ENCODE data around the gene NAALADL1.
"Not testable (repeated sequence)": the region's sequence is repeated elsewhere in the genome, so short reads cannot be mapped to it uniquely, and the experiment has no call there.

Gene NAALADL1

GRCh38 chr11:65032216-65032615 is 26.1 kb downstream of the NAALADL1 start:
- TF ChIP-seq, protein P1, sequence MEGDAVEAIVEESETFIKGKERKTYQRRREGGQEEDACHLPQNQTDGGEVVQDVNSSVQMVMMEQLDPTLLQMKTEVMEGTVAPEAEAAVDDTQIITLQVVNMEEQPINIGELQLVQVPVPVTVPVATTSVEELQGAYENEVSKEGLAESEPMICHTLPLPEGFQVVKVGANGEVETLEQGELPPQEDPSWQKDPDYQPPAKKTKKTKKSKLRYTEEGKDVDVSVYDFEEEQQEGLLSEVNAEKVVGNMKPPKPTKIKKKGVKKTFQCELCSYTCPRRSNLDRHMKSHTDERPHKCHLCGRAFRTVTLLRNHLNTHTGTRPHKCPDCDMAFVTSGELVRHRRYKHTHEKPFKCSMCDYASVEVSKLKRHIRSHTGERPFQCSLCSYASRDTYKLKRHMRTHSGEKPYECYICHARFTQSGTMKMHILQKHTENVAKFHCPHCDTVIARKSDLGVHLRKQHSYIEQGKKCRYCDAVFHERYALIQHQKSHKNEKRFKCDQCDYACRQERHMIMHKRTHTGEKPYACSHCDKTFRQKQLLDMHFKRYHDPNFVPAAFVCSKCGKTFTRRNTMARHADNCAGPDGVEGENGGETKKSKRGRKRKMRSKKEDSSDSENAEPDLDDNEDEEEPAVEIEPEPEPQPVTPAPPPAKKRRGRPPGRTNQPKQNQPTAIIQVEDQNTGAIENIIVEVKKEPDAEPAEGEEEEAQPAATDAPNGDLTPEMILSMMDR (IDR thresholded peaks at IDR 0.05) = no peak
- Histone ChIP-seq H3K4me1 (ENCODE audit: control insufficient read depth in 1 of 2, insufficient read depth in 1 of 2, low read depth in 1 of 2, low read length in 1 of 2) (peaks cover 13 to 16% of the 10 kb centered on the region in 2 experiments), H3K4me3 (ENCODE audit: low read depth in 1 of 2, low read length in 1 of 2) (no peak overlapping the region), H3K27ac (no peak overlapping the region), H3K36me3 (peaks cover 45% of the 10 kb centered on the region), H3K27me3 (no peaks in the 10 kb centered on the region), H3K9me3 (no peaks in the 10 kb centered on the region)

GRCh38 chr11:65027213-65028067 is 30.9 kb downstream of the NAALADL1 start, which contains the start of gene SNX15:
SNX15 (plus strand) TSS chr11:65027439; CDS start chr11:65027538, 99 bp downstream.
- peak within 1 kb of the TSS; percentile 86 for H3K27ac ChIP-seq
- H3K4me1 ChIP-seq (ENCODE audit: control insufficient read depth in 1 of 2, insufficient read depth in 1 of 2, low read depth in 1 of 2, low read length in 1 of 2) = peaks cover 24 to 27% of the 10 kb centered on the region in 2 experiments
- H3K27me3 ChIP-seq = no peaks in the 10 kb centered on the region
- H3K4me3 ChIP-seq (ENCODE audit: low read depth in 1 of 2, low read length in 1 of 2) = peak within 1 kb of the TSS; percentile 80 to 82
- TF ChIP-seq, protein P1 (IDR thresholded peaks at IDR 0.05) = peak; percentile 75
- peaks cover 5% of the 10 kb centered on the region for H3K36me3 ChIP-seq
- H3K9me3 ChIP-seq = no peaks in the 10 kb centered on the region

DNA sequence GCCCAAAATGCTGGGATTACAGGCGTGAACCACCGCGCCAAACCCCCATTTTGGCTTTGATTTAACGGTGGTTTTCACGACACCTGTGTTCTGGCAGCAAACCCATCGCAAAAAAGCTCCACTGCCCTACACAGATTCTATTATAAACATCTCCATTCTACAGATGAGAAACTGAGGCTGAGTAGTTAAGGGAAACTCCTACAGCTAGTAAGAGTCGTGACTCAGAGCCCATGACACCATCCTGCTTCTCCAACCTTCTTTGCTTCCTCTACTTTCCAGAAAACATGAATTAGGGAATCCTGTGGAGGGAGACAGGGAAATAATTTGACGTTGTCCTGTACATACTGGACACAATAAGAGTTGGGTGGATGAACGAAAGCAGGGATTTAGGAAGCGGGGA is 31.5 kb downstream of the NAALADL1 start:
- Histone ChIP-seq H3K9me3 (no peaks in the 10 kb centered on the region), H3K36me3 (no peaks in the 10 kb centered on the region), H3K27ac (peak overlapping the region; percentile 86), H3K4me3 (ENCODE audit: low read depth in 1 of 2, low read length in 1 of 2) (peak overlapping the region; percentile 80 to 82), H3K27me3 (no peaks in the 10 kb centered on the region), H3K4me1 (ENCODE audit: control insufficient read depth in 1 of 2, insufficient read depth in 1 of 2, low read depth in 1 of 2, low read length in 1 of 2) (peaks cover 30 to 33% of the 10 kb centered on the region in 2 experiments)
- TF ChIP-seq, protein P1 (IDR thresholded peaks at IDR 0.05) = no peak

- H3K9me3 ChIP-seq; H3K27me3 ChIP-seq; H3K4me3 ChIP-seq (ENCODE audit: low read depth in 1 of 2, low read length in 1 of 2); H3K27ac ChIP-seq: not testable (repeated sequence)
- Histone ChIP-seq H3K4me1 (ENCODE audit: control insufficient read depth in 1 of 2, insufficient read depth in 1 of 2, low read depth in 1 of 2, low read length in 1 of 2) (peaks cover 40 to 41% of the 10 kb centered on the region in 2 experiments), H3K36me3 (peaks cover 10% of the 10 kb centered on the region)
Observed at GRCh38 chr11:65023502-65023901, 34.9 kb downstream of the NAALADL1 start.

- Histone ChIP-seq H3K4me1 (ENCODE audit: control insufficient read depth in 1 of 2, insufficient read depth in 1 of 2, low read depth in 1 of 2, low read length in 1 of 2) (peaks cover 22 to 25% of the 10 kb centered on the region in 2 experiments), H3K36me3 (peaks cover 14% of the 10 kb centered on the region), H3K27me3 (no peaks in the 10 kb centered on the region), H3K4me3 (ENCODE audit: low read depth in 1 of 2, low read length in 1 of 2) (no peak overlapping the region), H3K27ac (peak overlapping the region; percentile 15), H3K9me3 (no peaks in the 10 kb centered on the region)
- TF ChIP-seq, protein P1 (IDR thresholded peaks at IDR 0.05) = no peak
Observed at GRCh38 chr11:65021509-65021908, 36.8 kb downstream of the NAALADL1 start.

DNA sequence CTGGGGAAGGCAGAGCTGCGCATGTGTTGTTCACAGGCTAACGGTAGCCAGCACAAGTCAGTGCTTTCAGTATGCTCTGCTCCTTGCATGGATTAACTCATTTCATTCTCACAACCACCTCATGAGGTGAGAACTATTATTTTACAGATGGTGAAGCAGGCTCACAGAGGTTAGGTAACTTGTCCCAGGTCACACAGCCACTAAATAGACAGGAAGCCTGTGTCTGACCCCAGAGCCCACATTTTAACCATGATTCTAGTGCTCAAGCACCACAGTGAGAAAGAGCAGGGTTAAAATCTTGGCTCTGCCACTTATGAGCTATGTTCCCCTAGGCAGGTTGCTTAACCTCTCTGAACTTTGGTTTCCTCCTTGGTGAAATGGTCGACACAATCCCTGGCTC is 37.4 kb downstream of the NAALADL1 start:
- H3K27me3 ChIP-seq = no peaks in the 10 kb centered on the region
- H3K4me1 ChIP-seq (ENCODE audit: control insufficient read depth in 1 of 2, insufficient read depth in 1 of 2, low read depth in 1 of 2, low read length in 1 of 2) = peaks cover 22 to 25% of the 10 kb centered on the region in 2 experiments
- H3K27ac ChIP-seq = no peak overlapping the region
- no peaks in the 10 kb centered on the region for H3K9me3 ChIP-seq
- TF ChIP-seq, protein P1 (IDR thresholded peaks at IDR 0.05) = no peak
- no peak overlapping the region for H3K4me3 ChIP-seq (ENCODE audit: low read depth in 1 of 2, low read length in 1 of 2)
- peaks cover 14% of the 10 kb centered on the region for H3K36me3 ChIP-seq

All from neutrophil (primary cell).